GM12892 (cell line): ENCODE measurements around the gene MINDY4.

ENCODE experiments used
- DNase-seq: peaks from one replicate; pipeline ENCODE4 v3.0.0; 2011; ENCODE audit not compliant: insufficient read length
- FAIRE-seq: peaks from 2 replicates; lab custom pipeline; 2011; peaks lifted over from hg19 to GRCh38; lab: Jason Lieb, UNC
- POLR2A ChIP-seq: IDR thresholded peaks from 2 replicates; pipeline ENCODE4 v1.6.1; 2011; ENCODE audit warnings: low read depth, low read length, control low read depth
- POLR2AphosphoS5 ChIP-seq: IDR thresholded peaks from 2 replicates; pipeline ENCODE4 v1.6.1; 2011; ENCODE audit warnings: low read depth, low read length, control low read depth
- TAF1 ChIP-seq: IDR thresholded peaks from 2 replicates; pipeline ENCODE4 v1.6.1; 2011; ENCODE audit warnings: low read depth, mild to moderate bottlenecking, control low read depth, low read length, borderline replicate concordance

MINDY4 gene

DNA sequence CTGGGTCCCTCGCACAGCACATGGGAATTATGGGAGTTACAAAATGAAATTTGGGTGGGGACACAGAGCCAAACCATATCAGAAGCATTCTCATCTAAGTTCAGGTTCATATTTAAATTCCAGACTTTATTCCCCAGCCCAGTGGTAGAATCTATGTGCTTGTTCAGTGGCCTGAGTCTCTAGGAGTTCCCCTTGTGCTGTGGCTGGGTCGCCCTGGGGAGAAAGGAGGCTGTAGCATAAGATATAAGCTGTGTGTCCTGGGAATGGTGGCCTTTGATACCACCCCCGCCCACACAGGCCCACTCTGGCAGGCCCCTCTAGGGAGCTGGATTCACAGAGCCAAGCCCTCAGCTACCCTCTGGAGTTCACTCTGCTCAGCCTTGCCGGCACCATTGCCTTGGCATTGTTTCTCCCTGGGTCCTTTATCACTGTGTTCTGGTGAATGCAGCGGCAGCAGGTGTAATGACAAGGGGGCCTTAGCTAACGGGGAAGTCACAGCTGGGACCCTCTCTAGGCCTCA, 64.2 kb downstream of the MINDY4 start:
- TF ChIP-seq POLR2AphosphoS5 (no peak), TAF1 (no peak)
- DNase-seq = no peak
- no peak for FAIRE-seq

- no peak for TF ChIP-seq POLR2AphosphoS5
- no peak for TF ChIP-seq POLR2A
- TF ChIP-seq TAF1 = no peak
- DNase-seq = no peak
- no peak for FAIRE-seq
Observed at GRCh38 chr7:30836991-30837390, 65.8 kb downstream of the MINDY4 start.

DNA sequence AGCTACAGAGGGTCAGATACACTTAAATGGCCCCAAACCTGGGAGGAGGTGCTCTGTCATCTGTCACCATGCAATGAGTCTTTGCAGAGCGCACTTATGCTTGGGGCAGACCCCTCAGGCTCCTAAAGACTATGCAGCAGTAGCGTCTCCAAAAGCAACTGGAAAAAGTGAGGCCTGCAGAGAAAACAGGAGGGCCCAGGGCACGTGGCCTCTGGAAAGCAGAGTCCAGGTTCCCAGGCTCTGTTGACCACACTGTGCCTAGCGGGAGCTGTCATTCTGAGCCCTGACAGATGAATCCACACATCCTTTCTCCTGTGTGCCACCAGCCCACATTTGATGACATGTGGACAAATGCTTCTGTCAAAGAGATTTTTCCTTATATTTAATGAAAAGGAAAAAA, 66.4 kb downstream of the MINDY4 start:
- DNase-seq = no peak
- no peak for TF ChIP-seq TAF1
- no peak for TF ChIP-seq POLR2A
- no peak for FAIRE-seq

DNA sequence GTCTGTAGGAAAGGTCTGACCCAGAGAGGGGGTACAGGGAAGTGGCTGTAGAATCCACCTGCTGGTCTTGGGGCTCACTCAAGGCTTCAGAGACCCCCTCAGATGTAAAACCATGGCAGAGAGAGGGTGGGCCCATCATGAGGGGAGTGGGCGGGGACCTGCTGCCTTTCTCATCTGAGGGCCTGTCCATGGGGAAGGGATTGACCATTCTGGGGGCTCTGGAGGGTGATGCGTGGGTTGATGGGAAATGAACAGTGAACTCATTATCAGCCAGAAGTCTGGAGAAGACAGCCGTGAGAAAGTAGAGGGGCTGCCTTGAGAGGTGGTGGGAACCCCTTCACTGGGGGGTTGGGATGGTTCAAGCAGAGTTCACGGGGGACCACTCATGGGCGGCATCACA, 66.8 kb downstream of the MINDY4 start:
- TF ChIP-seq POLR2AphosphoS5 (no peak), POLR2A (no peak)
- no peak for FAIRE-seq

DNA sequence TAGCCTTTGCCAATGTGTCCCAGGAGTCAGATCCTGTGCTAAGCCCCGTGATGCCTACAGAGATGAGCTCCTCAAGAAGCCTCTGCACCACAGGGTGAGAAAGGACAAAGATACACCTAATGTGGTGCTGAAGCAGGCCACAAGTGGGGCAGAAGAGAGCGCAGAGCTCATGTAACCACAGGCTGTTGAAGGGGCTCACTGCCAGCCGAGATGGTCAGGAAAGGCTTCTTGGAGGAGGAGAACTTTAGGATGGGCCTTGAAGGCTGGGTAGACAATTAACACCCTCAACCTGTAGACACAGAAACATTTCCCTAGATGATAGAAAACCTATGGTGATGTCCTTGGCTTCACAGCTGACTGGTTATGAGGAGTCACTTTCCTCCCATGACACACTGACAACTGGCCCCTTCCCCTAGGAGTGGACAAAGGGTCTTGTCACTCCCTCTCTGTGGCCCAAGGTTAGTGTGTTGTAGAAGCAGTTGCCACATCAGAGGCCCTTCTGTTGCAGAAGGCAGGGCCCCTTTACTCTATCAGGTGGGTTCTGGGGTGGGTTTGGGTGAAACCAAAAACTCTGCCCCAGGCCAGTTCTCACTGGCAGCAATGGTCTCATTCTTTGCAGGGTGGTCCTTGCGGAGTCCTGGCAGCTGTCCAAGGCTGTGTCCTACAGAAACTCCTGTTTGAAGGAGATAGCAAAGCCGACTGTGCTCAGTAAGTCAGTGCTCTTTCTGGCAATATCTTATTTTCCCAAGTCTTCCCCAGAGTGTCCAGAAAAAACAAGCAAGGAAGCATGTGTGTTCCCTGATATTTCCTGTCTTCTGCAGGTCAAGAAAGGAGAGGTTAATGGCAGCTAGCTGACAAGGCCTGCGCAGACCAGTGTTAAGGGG, 69.2 kb downstream of the MINDY4 start:
- FAIRE-seq (no peak), DNase-seq (no peak)
- TF ChIP-seq TAF1 = no peak
- no peak for TF ChIP-seq POLR2AphosphoS5
- no peak for TF ChIP-seq POLR2A

More for the DNA sequence above, 66.8 kb downstream of the MINDY4 start:
- DNase-seq = no peak

GRCh38 chr7:30841025-30841735, 70.0 kb downstream of the MINDY4 start:
- DNase-seq = no peak
- FAIRE-seq = no peak
- TF ChIP-seq POLR2A (no peak), TAF1 (no peak), POLR2AphosphoS5 (no peak)

- DNase-seq (no peak), FAIRE-seq (no peak)
- TF ChIP-seq POLR2A = no peak
- TF ChIP-seq TAF1 = no peak
- no peak for TF ChIP-seq POLR2AphosphoS5
Observed at GRCh38 chr7:30841801-30842541, 70.8 kb downstream of the MINDY4 start.

GRCh38 chr7:30842542-30843451, 71.6 kb downstream of the MINDY4 start:
- TF ChIP-seq TAF1 (no peak), POLR2AphosphoS5 (no peak), POLR2A (no peak)
- FAIRE-seq = no peak
- no peak for DNase-seq

DNA sequence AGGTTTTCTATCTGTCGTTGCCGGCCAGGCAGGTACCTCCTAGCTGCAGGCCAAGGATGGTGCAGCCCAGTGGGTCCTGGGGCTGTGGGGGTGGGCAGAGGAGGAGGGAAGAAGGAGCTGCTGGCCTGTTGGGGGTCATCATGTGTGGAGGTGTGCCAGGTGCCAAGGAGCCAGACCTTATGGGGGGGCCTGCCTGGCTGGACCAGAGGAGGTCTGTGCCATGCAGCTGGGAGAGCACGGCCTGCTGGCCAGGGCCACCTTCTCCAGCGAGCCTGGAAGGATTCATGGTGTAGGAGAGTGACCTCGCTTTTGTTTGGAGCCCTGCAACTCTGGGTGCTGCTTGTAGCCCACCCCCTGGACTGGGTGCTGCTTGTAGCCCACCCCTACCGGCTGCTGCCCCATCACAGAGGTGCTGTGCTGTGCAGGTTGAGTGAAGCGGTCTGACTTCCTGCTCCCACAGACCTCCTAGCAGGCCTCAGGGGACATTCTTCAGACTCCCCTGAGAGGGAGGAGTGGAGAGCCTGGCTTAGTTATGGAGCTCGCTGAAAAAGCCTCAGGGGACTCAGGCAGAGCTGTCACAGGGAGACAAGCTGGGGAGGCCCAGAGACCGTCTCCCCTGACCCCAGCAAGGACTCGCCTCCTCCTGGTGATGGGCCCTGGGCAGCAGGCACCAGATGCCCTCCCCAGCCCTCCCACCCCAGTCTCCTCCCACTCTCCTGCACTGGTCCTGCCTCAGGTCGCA, 72.7 kb downstream of the MINDY4 start:
- TF ChIP-seq POLR2A = no peak
- no peak for TF ChIP-seq POLR2AphosphoS5
- TF ChIP-seq TAF1 = no peak
- DNase-seq (no peak), FAIRE-seq (no peak)

DNA sequence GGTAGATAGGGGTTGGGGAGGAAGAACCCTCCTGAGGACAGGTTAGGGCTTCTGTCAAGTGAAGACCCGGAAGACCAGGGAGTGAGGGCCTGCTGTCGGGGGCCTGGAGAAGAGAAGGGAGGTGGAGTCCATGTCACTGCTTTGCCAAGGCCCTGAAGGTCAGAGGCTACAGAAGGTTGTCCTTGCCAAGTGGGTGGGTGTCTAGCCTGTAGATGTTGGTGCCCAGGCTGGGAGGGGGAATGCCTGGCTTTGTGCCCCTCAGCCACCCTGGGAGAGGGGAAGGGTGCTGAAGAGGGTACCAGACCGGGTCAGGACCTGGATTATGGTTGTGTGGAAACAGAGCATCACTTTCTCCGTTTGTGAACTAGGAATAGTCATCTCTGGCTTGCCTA, 73.3 kb downstream of the MINDY4 start:
- TF ChIP-seq POLR2AphosphoS5 (no peak), POLR2A (no peak), TAF1 (no peak)
- FAIRE-seq (no peak), DNase-seq (no peak)

- FAIRE-seq (no peak), DNase-seq (no peak)
- TF ChIP-seq POLR2AphosphoS5 = no peak
- no peak for TF ChIP-seq POLR2A
- TF ChIP-seq TAF1 = no peak
Observed at GRCh38 chr7:30844916-30845315, 73.7 kb downstream of the MINDY4 start.
